Activated CD8-positive, alpha-beta T cell treated with anti-CD3 and anti-CD28 coated beads for 36 hours (primary cell): ENCODE measurements around the gene FARP2. TPM values are rescaled to one million over a fixed set of nuclear protein-coding genes. Genes with fewer than 3 reads are reported as not detected.

Experiments used
- ATAC-seq: fragments of 200-7000 bp; cut with Tn5 transposase; one replicate; pipeline ENCODE4 v1.10.0; 2021; ENCODE audit warnings: mild to moderate bottlenecking, moderate library complexity
- CTCF ChIA-PET: fragments of 350-600 bp; sonication (Branson Sonifier 250); formaldehyde crosslinking; loops from one replicate; lab custom pipeline; 2021; ENCODE audit warnings: antibody characterized with exemption; lab: Charles Lee
- POLR2A ChIA-PET: fragments of 350-600 bp; sonication (Branson Sonifier 250); formaldehyde crosslinking; loops from one replicate; lab custom pipeline; 2021; ENCODE audit warnings: antibody characterized with exemption; lab: Charles Lee
- DNase-seq: peaks from one replicate; pipeline ENCODE4 v3.0.0-alpha.2; 2020
- H3K27ac Mint-ChIP-seq: one replicate; pipeline ENCODE4 v1.8.0; 2021; ENCODE audit warnings: mild to moderate bottlenecking, mixed read lengths
- H3K27me3 Mint-ChIP-seq: one replicate; pipeline ENCODE4 v1.8.0; 2021; ENCODE audit warnings: mixed read lengths
- H3K36me3 Mint-ChIP-seq: one replicate; pipeline ENCODE4 v1.8.0; 2021; ENCODE audit warnings: low read depth, mixed read lengths
- H3K4me1 Mint-ChIP-seq: one replicate; pipeline ENCODE4 v1.8.0; 2021; ENCODE audit warnings: low read depth, mixed read lengths
- H3K4me3 Mint-ChIP-seq: one replicate; pipeline ENCODE4 v1.8.0; 2021; ENCODE audit warnings: mild to moderate bottlenecking, moderate library complexity, mixed read lengths
- H3K9me3 Mint-ChIP-seq: one replicate; pipeline ENCODE4 v1.8.0; 2021; ENCODE audit warnings: mixed read lengths
- CTCF ChIP-seq: fragments of 200-600 bp; IDR thresholded peaks from one replicate; pipeline ENCODE4 v1.8.0; 2022; ENCODE audit warnings: antibody characterized with exemption, mild to moderate bottlenecking
- intact Hi-C: fragments of 100-400 bp; cut with micrococcal nuclease; formaldehyde crosslinking; loops from one replicate; pipeline ENCODE4 v1.10.0; 2022
- total RNA-seq, 2 experiments: library from RNA; stranded (reverse); gene quantifications; one replicate each; pipeline ENCODE4 v1.2.3, GENCODE V29; 2021

The FARP2 gene
- total RNA-seq, 2 experiments from 2014 or later: 31.9 to 32.8 TPM

- no peak overlapping the region for H3K4me3 Mint-ChIP-seq
- no peak for ATAC-seq
- CTCF ChIA-PET: no interaction called here
- TF ChIP-seq CTCF: no peak
- peaks cover 24% of the 10 kb centered on the region for H3K4me1 Mint-ChIP-seq
- H3K27me3 Mint-ChIP-seq: no peaks in the 10 kb centered on the region
- intact Hi-C loops: no loop called here
- POLR2A ChIA-PET: interaction anchor here (0.8 kb wide), 1 partner anchor 288 kb away, joined by 3 read pairs; no protein-coding TSS in a partner anchor
- H3K9me3 Mint-ChIP-seq: no peaks in the 10 kb centered on the region
- H3K36me3 Mint-ChIP-seq: peaks cover 38% of the 10 kb centered on the region
- no peak overlapping the region for H3K27ac Mint-ChIP-seq
- DNase-seq: no peak
Observed at GRCh38 chr2:241334813-241335212, 21.3 kb upstream of the FARP2 start.

GRCh38 chr2:241339839-241340630, 16.1 kb upstream of the FARP2 start:
- ATAC-seq: no peak
- CTCF ChIA-PET: no interaction called here
- peak overlapping the region; percentile 63 for H3K27ac Mint-ChIP-seq
- H3K27me3 Mint-ChIP-seq: no peaks in the 10 kb centered on the region
- H3K4me3 Mint-ChIP-seq: no peak overlapping the region
- DNase-seq: no peak
- TF ChIP-seq CTCF: no peak
- peaks cover 58% of the 10 kb centered on the region for H3K36me3 Mint-ChIP-seq
- intact Hi-C loops: no loop called here
- H3K4me1 Mint-ChIP-seq: peaks cover 33% of the 10 kb centered on the region
- POLR2A ChIA-PET: interaction anchor here (1.3 kb wide), 1 partner anchor 24 kb away, joined by 3 read pairs; the partner anchor contains the start of gene SEPTIN2
- H3K9me3 Mint-ChIP-seq: no peaks in the 10 kb centered on the region

- intact Hi-C loops: no loop called here
- TF ChIP-seq CTCF: no peak
- Mint-ChIP-seq H3K9me3 (no peaks in the 10 kb centered on the region), H3K27ac (peak overlapping the region; percentile 63), H3K36me3 (peaks cover 61% of the 10 kb centered on the region), H3K4me3 (no peak overlapping the region), H3K27me3 (no peaks in the 10 kb centered on the region), H3K4me1 (peaks cover 26% of the 10 kb centered on the region)
- POLR2A ChIA-PET: interaction anchor here (1.3 kb wide), 1 partner anchor 25 kb away, joined by 3 read pairs; the partner anchor contains the start of gene SEPTIN2
- CTCF ChIA-PET: interaction anchor here (0.6 kb wide), 1 partner anchor 9 kb away, joined by 3 read pairs; no protein-coding TSS in a partner anchor
- DNase-seq: no peak
- no peak for ATAC-seq
Observed at GRCh38 chr2:241340631-241341163, 15.4 kb upstream of the FARP2 start.

GRCh38 chr2:241344925-241345651, 11.0 kb upstream of the FARP2 start:
- intact Hi-C loops: no loop called here
- CTCF ChIA-PET: interaction anchor here (1.4 kb wide), 1 partner anchor 30 kb away, joined by 3 read pairs; the partner anchor contains the start of gene HDLBP
- ATAC-seq (no peak), DNase-seq (no peak)
- Mint-ChIP-seq H3K36me3 (peaks cover 59% of the 10 kb centered on the region), H3K4me1 (peaks cover 11% of the 10 kb centered on the region), H3K27ac (no peak overlapping the region), H3K9me3 (no peaks in the 10 kb centered on the region), H3K4me3 (no peak overlapping the region), H3K27me3 (no peaks in the 10 kb centered on the region)
- POLR2A ChIA-PET: no interaction called here
- TF ChIP-seq CTCF: no peak
